Transverse colon (tissue), 4 donors: ENCODE results near the gene ANKRD13C. TPM values are rescaled to one million over a fixed set of nuclear protein-coding genes. Genes with fewer than 3 reads are reported as not detected.
"Not testable (repeated sequence)": the region's sequence is repeated elsewhere in the genome, so short reads cannot be mapped to it uniquely, and the experiment has no call there.

Source experiments
- DNase-seq: peaks from one replicate; pipeline ENCODE4 v3.0.0-alpha.2; 2019
- H3K27ac ChIP-seq, 4 donors: fragments of 200-600 bp; sonication (generic); 2 replicates each; pipeline ENCODE4 v1.5.1; 2016 to 2018; ENCODE audit warnings: inconsistent platforms in 4 of 4
- H3K27me3 ChIP-seq: fragments of 200-600 bp; sonication (generic); 2 replicates; pipeline ENCODE4 v1.5.1; 2017; ENCODE audit warnings: inconsistent platforms
- H3K36me3 ChIP-seq, 4 donors: fragments of 200-600 bp; sonication (generic); 2 replicates each; pipeline ENCODE4 v1.5.1; 2017 to 2019; ENCODE audit warnings: inconsistent platforms in 4 of 4
- H3K4me1 ChIP-seq, 4 donors: fragments of 200-600 bp; sonication (generic); 2 replicates each; pipeline ENCODE4 v1.5.1; 2017 to 2020; ENCODE audit warnings: inconsistent platforms in 4 of 4
- H3K4me3 ChIP-seq, 4 donors: fragments of 200-600 bp; sonication (generic); 1 replicate in 1 of 4; 2 replicates in 3 of 4; pipeline versions ENCODE4 v1.5.1 to v1.6.1; 2017 to 2019; ENCODE audit warnings: inconsistent platforms in 4 of 4
- H3K9me3 ChIP-seq, 2 donors: fragments of 200-600 bp; sonication (generic); 2 replicates each; pipeline ENCODE4 v1.5.1; 2017 to 2019; ENCODE audit warnings: inconsistent platforms in 2 of 2
- CTCF ChIP-seq, 5 experiments: fragments of 200-600 bp in 3 of 5; fragments of 450-650 bp in 2 of 5; sonication (generic) in 3 of 5; IDR thresholded peaks; 1 replicate in 2 of 5; 2 replicates in 3 of 5; pipeline ENCODE4 v1.5.1; 2016 to 2017; ENCODE audit warnings: antibody characterized with exemption in 5 of 5, inconsistent platforms in 3 of 5, mild to moderate bottlenecking in 2 of 5, moderate library complexity in 1 of 5
- EP300 ChIP-seq: sonication (generic); formaldehyde crosslinking; IDR thresholded peaks from one replicate; pipeline ENCODE4 v1.6.1; 2017; ENCODE audit warnings: antibody characterized with exemption, low read depth
- POLR2A ChIP-seq: fragments of 450-650 bp; IDR thresholded peaks from one replicate; pipeline ENCODE4 v1.6.1; 2016; ENCODE audit warnings: antibody characterized with exemption, mild to moderate bottlenecking, moderate library complexity
- POLR2AphosphoS5 ChIP-seq, 3 donors: sonication (generic); formaldehyde crosslinking; IDR thresholded peaks; one replicate each; pipeline ENCODE4 v1.6.1; 2016; ENCODE audit warnings: antibody characterized with exemption in 3 of 3
- WGBS, 2 donors: methylation state at CpG; one replicate each; pipeline ENCODE4 v1.1.5; 2018; ENCODE audit warnings: low coverage in 1 of 2; 5-methylcytosine and 5-hydroxymethylcytosine counted together
- in situ Hi-C, 4 donors: fragments of 200-750 bp; cut with MboI; loops; one replicate each; pipeline versions ENCODE4 v1.15.0 to v1.15.1; 2017; ENCODE audit warnings: low sequenced_read_pairs in 3 of 4, low pct_ligation_motif_present in 1 of 4, low pct_unique_long_range_greater_than_20kb in 1 of 4
- intact Hi-C: fragments of 100-400 bp; cut with DNase I; formaldehyde crosslinking; loops from one replicate; pipeline ENCODE4 v1.15.1; 2023; ENCODE audit warnings: low total_unique reads
- total RNA-seq, 4 donors: library from RNA; depleted of rRNA; stranded (reverse); fragments of >200 nt; gene quantifications; one replicate each; pipeline ENCODE4 v1.1.0, GENCODE V29; 2016

ANKRD13C gene
- total RNA-seq, 4 donors from 2014 or later = 10.7 to 35.5 (median 27.1) TPM

GRCh38 chr1:70348399-70349165 lies 5.9 kb downstream of the ANKRD13C start:
- intact Hi-C loops (no loop called here), in situ Hi-C loops (no loop called here)
- Histone ChIP-seq H3K27me3 (no peaks in the 10 kb centered on the region), H3K4me1 (peaks cover 12 to 50% (median 19%) of the 10 kb centered on the region in 4 donors), H3K4me3 (no peak overlapping the region), H3K36me3 (no peaks in the 10 kb centered on the region), H3K9me3 (no peaks in the 10 kb centered on the region), H3K27ac (no peak overlapping the region)
- TF ChIP-seq CTCF (IDR thresholded peaks at IDR 0.05) (no peak), POLR2A (no peak), EP300 (no peak), POLR2AphosphoS5 (IDR thresholded peaks at IDR 0.05) (no peak)
- whole genome bisulfite sequencing, 2 donors = 90 to 96% methylated on average over 11 of the region's 11 CpGs
- DNase-seq = no peak

- in situ Hi-C loops, intact Hi-C loops: not testable (repeated sequence)
- 91 to 93% methylated on average over 3 of the region's 3 CpGs for WGBS, 2 donors
Observed at GRCh38 chr1:70339644-70340043, 14.9 kb downstream of the ANKRD13C start.

GRCh38 chr1:70336050-70336449 lies 18.5 kb downstream of the ANKRD13C start:
- DNase-seq = no peak
- intact Hi-C loops = no loop called here
- in situ Hi-C loops = no loop called here

More at GRCh38 chr1:70339644-70340043, 14.9 kb downstream of the ANKRD13C start:
- DNase-seq, H3K4me1 ChIP-seq, H3K27me3 ChIP-seq, H3K9me3 ChIP-seq, H3K4me3 ChIP-seq, H3K36me3 ChIP-seq, H3K27ac ChIP-seq: not testable (repeated sequence)

GRCh38 chr1:70334436-70334835 lies 20.1 kb downstream of the ANKRD13C start:
- Histone ChIP-seq H3K9me3 (no peaks in the 10 kb centered on the region), H3K27me3 (no peaks in the 10 kb centered on the region), H3K27ac (no peak overlapping the region), H3K36me3 (peaks cover 0 to 11% (median 0%) of the 10 kb centered on the region in 4 donors), H3K4me3 (no peak overlapping the region), H3K4me1 (peaks cover 0 to 10% (median 0%) of the 10 kb centered on the region in 4 donors)
- no peak for DNase-seq
- WGBS, 2 donors = 96 to 97% methylated on average over 3 to 9 of the region's 9 CpGs
- in situ Hi-C loops (no loop called here), intact Hi-C loops (no loop called here)
- TF ChIP-seq POLR2AphosphoS5 (IDR thresholded peaks at IDR 0.05) (no peak), CTCF (IDR thresholded peaks at IDR 0.05) (no peak), EP300 (no peak), POLR2A (no peak)

More at GRCh38 chr1:70336050-70336449, 18.5 kb downstream of the ANKRD13C start:
- peaks cover 0 to 11% (median 0%) of the 10 kb centered on the region in 4 donors for H3K36me3 ChIP-seq
- peaks cover 0 to 10% (median 0%) of the 10 kb centered on the region in 4 donors for H3K4me1 ChIP-seq
- no peaks in the 10 kb centered on the region for H3K9me3 ChIP-seq
- no peaks in the 10 kb centered on the region for H3K27me3 ChIP-seq
- H3K4me3 ChIP-seq = no peak overlapping the region
- no peak overlapping the region for H3K27ac ChIP-seq
- TF ChIP-seq POLR2AphosphoS5 (IDR thresholded peaks at IDR 0.05) (no peak), CTCF (IDR thresholded peaks at IDR 0.05) (no peak), EP300 (no peak), POLR2A (no peak)
